ENCODE measurements around the gene MARK2.

The MARK2 gene

GRCh38 chr11:63906585-63906984 lies 67.7 kb downstream of the MARK2 start:
- TF ChIP-seq, protein P1, sequence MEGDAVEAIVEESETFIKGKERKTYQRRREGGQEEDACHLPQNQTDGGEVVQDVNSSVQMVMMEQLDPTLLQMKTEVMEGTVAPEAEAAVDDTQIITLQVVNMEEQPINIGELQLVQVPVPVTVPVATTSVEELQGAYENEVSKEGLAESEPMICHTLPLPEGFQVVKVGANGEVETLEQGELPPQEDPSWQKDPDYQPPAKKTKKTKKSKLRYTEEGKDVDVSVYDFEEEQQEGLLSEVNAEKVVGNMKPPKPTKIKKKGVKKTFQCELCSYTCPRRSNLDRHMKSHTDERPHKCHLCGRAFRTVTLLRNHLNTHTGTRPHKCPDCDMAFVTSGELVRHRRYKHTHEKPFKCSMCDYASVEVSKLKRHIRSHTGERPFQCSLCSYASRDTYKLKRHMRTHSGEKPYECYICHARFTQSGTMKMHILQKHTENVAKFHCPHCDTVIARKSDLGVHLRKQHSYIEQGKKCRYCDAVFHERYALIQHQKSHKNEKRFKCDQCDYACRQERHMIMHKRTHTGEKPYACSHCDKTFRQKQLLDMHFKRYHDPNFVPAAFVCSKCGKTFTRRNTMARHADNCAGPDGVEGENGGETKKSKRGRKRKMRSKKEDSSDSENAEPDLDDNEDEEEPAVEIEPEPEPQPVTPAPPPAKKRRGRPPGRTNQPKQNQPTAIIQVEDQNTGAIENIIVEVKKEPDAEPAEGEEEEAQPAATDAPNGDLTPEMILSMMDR (IDR thresholded peaks at IDR 0.05) = no peak
- no peak overlapping the region for H3K4me2 ChIP-seq (ENCODE audit: low read length)
- H3K4me3 ChIP-seq (ENCODE audit: low read depth, low read length) = no peak overlapping the region
- H2AFZ ChIP-seq = no peak overlapping the region
- no peaks in the 10 kb centered on the region for H3K79me2 ChIP-seq
- no peak overlapping the region for H3K27ac ChIP-seq
- no peak overlapping the region for H3K9ac ChIP-seq
- no peaks in the 10 kb centered on the region for H3K4me1 ChIP-seq
- no peaks in the 10 kb centered on the region for H3K36me3 ChIP-seq (ENCODE audit: control insufficient read depth, insufficient read depth, low read length)
- H3K9me3 ChIP-seq (ENCODE audit: control insufficient read depth, low read length) = no peaks in the 10 kb centered on the region
- H3K27me3 ChIP-seq (ENCODE audit: control insufficient read depth, insufficient read depth, low read length) = no peaks in the 10 kb centered on the region

DNA sequence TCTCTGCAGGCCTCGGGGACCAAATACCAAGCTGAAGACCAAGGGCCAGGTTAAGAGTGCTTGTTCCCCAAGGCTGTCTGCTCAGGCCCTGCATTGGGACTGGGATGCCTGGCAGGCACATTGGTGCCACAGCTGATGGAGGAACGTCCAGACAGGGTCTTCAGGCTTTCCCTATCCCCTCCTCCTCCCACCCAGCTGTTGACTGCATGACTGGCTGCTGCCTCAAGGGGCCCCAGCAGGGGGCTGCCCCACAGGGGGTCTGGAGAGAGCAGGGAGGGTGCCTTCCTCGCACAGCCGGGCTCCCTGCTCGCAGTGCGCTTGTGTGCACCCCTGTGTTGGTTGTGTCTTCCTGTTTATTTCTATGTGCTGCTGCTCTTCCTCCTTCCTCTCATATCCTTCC lies 68.2 kb downstream of the MARK2 start:
- Histone ChIP-seq H2AFZ (no peak overlapping the region), H3K4me1 (no peaks in the 10 kb centered on the region), H3K9ac (no peak overlapping the region), H3K4me2 (ENCODE audit: low read length) (no peak overlapping the region), H3K4me3 (ENCODE audit: low read depth, low read length) (no peak overlapping the region), H3K36me3 (ENCODE audit: control insufficient read depth, insufficient read depth, low read length) (no peaks in the 10 kb centered on the region), H3K27ac (no peak overlapping the region), H3K27me3 (ENCODE audit: control insufficient read depth, insufficient read depth, low read length) (no peaks in the 10 kb centered on the region), H3K9me3 (ENCODE audit: control insufficient read depth, low read length) (no peaks in the 10 kb centered on the region), H3K79me2 (no peaks in the 10 kb centered on the region)
- TF ChIP-seq, protein P1 (IDR thresholded peaks at IDR 0.05) = no peak

DNA sequence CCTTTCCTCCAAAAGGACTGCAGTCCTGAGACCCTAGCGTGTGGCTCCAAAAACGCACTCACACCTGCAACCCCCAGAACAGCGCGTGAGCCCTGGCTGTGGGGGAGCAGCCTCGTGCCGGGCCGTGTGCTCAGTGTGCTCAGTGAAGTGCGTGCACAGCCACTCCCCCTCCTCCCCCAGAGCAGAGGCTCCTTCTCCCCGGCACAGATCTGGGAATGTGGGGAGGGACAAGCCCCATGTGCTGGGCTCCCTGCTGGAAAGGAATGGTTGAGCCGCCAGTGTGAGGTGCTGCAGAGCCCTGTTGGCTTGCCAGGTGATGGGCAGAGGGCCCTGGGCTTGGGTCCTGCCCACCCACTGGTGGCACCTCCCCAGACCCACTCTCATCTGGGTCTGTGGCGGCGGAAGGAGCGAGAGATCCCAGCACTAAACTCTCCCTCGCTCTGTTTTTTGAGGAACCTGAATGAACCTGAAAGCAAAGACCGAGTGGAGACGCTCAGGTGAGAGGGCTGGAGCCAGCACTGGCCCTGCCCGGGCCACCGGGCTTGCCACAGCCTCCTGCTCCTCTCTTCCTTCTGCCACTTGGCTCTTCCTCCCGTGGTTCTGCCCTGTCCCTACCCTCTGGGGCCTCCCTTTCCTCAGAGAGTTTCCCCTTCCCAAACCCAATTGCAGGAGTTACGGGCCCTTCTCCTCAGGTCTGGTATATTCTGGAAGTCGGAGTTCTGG lies 69.1 kb downstream of the MARK2 start:
- H3K9me3 ChIP-seq (ENCODE audit: control insufficient read depth, low read length) = no peaks in the 10 kb centered on the region
- H3K27me3 ChIP-seq (ENCODE audit: control insufficient read depth, insufficient read depth, low read length) = no peaks in the 10 kb centered on the region
- no peak overlapping the region for H3K4me2 ChIP-seq (ENCODE audit: low read length)
- no peaks in the 10 kb centered on the region for H3K4me1 ChIP-seq
- H2AFZ ChIP-seq = no peak overlapping the region
- H3K27ac ChIP-seq = no peak overlapping the region
- H3K79me2 ChIP-seq = no peaks in the 10 kb centered on the region
- TF ChIP-seq, protein P1 (IDR thresholded peaks at IDR 0.05) = no peak
- H3K36me3 ChIP-seq (ENCODE audit: control insufficient read depth, insufficient read depth, low read length) = no peaks in the 10 kb centered on the region
- H3K4me3 ChIP-seq (ENCODE audit: low read depth, low read length) = no peak overlapping the region
- H3K9ac ChIP-seq = no peak overlapping the region

- TF ChIP-seq, protein P1 (IDR thresholded peaks at IDR 0.05) = no peak
- H3K4me3 ChIP-seq (ENCODE audit: low read depth, low read length) = no peak overlapping the region
- H3K27me3 ChIP-seq (ENCODE audit: control insufficient read depth, insufficient read depth, low read length) = no peaks in the 10 kb centered on the region
- H3K36me3 ChIP-seq (ENCODE audit: control insufficient read depth, insufficient read depth, low read length) = no peaks in the 10 kb centered on the region
- H3K9me3 ChIP-seq (ENCODE audit: control insufficient read depth, low read length) = no peaks in the 10 kb centered on the region
- no peak overlapping the region for H3K4me2 ChIP-seq (ENCODE audit: low read length)
- no peak overlapping the region for H3K27ac ChIP-seq
- H3K9ac ChIP-seq = no peak overlapping the region
- H2AFZ ChIP-seq = no peak overlapping the region
- no peaks in the 10 kb centered on the region for H3K79me2 ChIP-seq
- no peaks in the 10 kb centered on the region for H3K4me1 ChIP-seq
Measured at GRCh38 chr11:63908631-63909401, 69.9 kb downstream of the MARK2 start.

Data from parathyroid adenoma (tissue), 2 donors.